ENCODE results near the gene HABP4. TPM values are rescaled to one million over a fixed set of nuclear protein-coding genes. Genes with fewer than 3 reads are reported as not detected.

Gene HABP4
- total RNA-seq, 2 donors from 2014 or later = 50.0 to 74.2 TPM

DNA sequence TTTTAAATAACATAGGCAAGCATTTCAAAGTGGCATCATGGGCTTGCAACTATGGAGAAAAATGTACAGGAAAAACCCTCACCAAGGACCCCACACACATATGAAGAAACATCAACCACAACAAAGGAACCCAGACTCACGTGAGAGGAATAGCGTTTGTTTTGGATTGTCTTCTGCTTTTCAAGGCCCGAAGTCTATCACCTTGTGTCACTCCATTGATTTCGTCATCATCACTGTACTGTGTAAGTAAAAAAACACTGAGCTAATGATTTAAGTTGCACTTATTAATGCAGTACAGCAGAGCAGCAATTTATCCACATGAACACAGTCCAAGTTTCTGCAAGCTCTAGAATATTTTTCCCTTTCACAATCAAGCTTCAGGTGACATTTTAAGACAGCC lies 72.4 kb downstream of the HABP4 start:
- H3K4me3 ChIP-seq = peak overlapping the region; percentile 42
- no peaks in the 10 kb centered on the region for H3K36me3 ChIP-seq
- no peaks in the 10 kb centered on the region for H3K9me3 ChIP-seq
- H3K27me3 ChIP-seq (replicated peaks; ENCODE audit: insufficient read depth) = no peaks in the 10 kb centered on the region
- TF ChIP-seq, protein P1, sequence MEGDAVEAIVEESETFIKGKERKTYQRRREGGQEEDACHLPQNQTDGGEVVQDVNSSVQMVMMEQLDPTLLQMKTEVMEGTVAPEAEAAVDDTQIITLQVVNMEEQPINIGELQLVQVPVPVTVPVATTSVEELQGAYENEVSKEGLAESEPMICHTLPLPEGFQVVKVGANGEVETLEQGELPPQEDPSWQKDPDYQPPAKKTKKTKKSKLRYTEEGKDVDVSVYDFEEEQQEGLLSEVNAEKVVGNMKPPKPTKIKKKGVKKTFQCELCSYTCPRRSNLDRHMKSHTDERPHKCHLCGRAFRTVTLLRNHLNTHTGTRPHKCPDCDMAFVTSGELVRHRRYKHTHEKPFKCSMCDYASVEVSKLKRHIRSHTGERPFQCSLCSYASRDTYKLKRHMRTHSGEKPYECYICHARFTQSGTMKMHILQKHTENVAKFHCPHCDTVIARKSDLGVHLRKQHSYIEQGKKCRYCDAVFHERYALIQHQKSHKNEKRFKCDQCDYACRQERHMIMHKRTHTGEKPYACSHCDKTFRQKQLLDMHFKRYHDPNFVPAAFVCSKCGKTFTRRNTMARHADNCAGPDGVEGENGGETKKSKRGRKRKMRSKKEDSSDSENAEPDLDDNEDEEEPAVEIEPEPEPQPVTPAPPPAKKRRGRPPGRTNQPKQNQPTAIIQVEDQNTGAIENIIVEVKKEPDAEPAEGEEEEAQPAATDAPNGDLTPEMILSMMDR (IDR thresholded peaks at IDR 0.05) = no peak
- DNase-seq (ENCODE audit: low spot score) = no peak
- H3K27ac ChIP-seq = peak overlapping the region; percentile 73 to 76
- no peak for ATAC-seq (ENCODE audit: insufficient number of reproducible peaks, low FRiP score, low read depth)
- H3K4me1 ChIP-seq (ENCODE audit: control insufficient read depth in 1 of 2, low read depth in 2 of 2) = peaks cover 13 to 57% of the 10 kb centered on the region in 2 donors

DNA sequence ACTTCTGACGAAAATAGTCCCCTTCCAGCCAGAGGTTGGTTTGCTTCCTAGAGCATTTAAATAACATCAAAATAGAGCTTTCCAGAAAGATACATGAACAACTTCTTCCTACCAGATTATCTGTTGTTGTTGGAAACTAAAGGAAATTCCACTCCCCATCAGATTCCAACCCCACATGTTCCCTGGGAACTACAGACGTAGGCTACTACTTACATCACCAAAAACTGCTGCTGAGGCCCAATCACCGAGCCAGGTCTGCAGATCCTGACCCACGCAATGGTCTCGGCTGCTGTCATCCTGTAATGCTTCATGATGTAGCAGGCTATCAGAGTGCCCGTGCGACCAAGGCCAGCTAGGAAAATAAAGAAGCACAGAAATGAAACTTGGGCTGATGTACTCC lies 73.4 kb downstream of the HABP4 start:
- Histone ChIP-seq H3K9me3 (no peaks in the 10 kb centered on the region), H3K4me3 (peak overlapping the region; percentile 42), H3K4me1 (ENCODE audit: control insufficient read depth in 1 of 2, low read depth in 2 of 2) (peaks cover 13 to 57% of the 10 kb centered on the region in 2 donors), H3K27me3 (replicated peaks; ENCODE audit: insufficient read depth) (no peaks in the 10 kb centered on the region), H3K36me3 (no peaks in the 10 kb centered on the region), H3K27ac (peak overlapping the region; percentile 73 to 76)
- peak; percentile 85 for ATAC-seq (ENCODE audit: insufficient number of reproducible peaks, low FRiP score, low read depth)
- DNase-seq (ENCODE audit: low spot score) = peak; percentile 60
- TF ChIP-seq, protein P1 (IDR thresholded peaks at IDR 0.05) = no peak

DNA sequence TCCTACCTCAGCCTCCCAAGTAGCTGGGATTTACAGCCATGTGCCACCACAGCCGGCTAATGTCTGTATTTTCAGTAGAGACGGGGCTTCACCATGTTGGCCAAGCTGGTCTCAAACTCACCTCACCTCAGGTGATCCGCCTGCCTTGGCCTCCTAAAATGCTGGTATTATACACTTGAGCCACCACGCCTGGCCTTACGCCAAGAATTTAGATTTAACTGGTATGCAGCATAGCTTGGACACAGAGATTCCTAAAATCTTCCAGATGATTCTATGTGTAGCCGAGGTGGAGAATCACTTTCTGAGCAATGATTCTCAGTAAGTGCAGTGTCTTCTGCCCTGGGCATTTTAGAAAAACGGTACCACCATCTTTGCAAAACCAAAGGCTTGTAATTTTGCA lies 74.1 kb downstream of the HABP4 start:
- Histone ChIP-seq H3K27ac (peak overlapping the region; percentile 73 to 76), H3K4me1 (ENCODE audit: control insufficient read depth in 1 of 2, low read depth in 2 of 2) (peaks cover 13 to 57% of the 10 kb centered on the region in 2 donors), H3K36me3 (no peaks in the 10 kb centered on the region), H3K9me3 (no peaks in the 10 kb centered on the region), H3K4me3 (peak overlapping the region; percentile 42), H3K27me3 (replicated peaks; ENCODE audit: insufficient read depth) (no peaks in the 10 kb centered on the region)
- ATAC-seq (ENCODE audit: insufficient number of reproducible peaks, low FRiP score, low read depth) = no peak
- TF ChIP-seq, protein P1 (IDR thresholded peaks at IDR 0.05) = no peak
- DNase-seq (ENCODE audit: low spot score) = no peak

DNA sequence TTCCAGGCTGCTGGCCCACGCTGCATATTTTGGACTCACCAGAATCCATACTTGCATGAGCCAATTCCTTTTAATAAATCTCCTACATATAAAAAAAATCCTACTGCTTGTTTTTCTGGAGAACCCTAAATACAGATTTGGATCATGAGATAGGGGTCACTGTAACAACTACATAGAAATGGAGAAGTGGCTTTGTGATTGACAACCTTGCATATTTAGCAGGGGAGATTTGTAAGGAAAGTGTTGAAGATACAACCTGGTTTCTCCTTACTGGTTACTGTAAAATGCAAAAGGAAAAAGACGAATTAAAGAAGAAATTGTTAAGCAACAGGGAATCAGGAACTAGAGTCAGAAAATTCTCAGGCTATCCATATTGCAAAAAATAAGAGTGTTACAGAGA lies 74.8 kb downstream of the HABP4 start:
- TF ChIP-seq, protein P1 (IDR thresholded peaks at IDR 0.05) = no peak
- no peaks in the 10 kb centered on the region for H3K36me3 ChIP-seq
- no peak overlapping the region for H3K4me3 ChIP-seq
- DNase-seq (ENCODE audit: low spot score) = no peak
- H3K4me1 ChIP-seq (ENCODE audit: control insufficient read depth in 1 of 2, low read depth in 2 of 2) = peaks cover 12 to 50% of the 10 kb centered on the region in 2 donors
- no peaks in the 10 kb centered on the region for H3K27me3 ChIP-seq (replicated peaks; ENCODE audit: insufficient read depth)
- no peak for ATAC-seq (ENCODE audit: insufficient number of reproducible peaks, low FRiP score, low read depth)
- H3K9me3 ChIP-seq = no peaks in the 10 kb centered on the region
- H3K27ac ChIP-seq = peak overlapping the region; percentile 73 to 76

DNA sequence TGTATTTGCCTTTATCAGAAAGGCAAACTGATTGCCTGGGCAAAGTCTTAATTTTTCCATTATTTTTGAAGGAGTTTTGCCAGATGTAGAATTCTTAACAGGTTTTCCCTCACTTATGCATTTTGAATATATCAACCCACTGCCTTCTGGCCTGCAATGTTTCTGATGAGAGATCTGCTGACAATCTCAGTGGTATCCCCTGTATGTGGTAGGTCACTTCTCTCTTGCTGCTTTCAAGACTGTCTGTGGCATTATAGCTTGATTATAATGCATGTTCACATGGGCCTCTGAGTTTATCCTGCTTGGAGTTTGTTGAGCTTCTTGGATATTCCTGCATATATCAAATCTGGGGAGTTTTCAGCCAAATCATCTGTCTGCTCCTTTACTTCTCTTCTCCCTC lies 82.2 kb downstream of the HABP4 start:
- DNase-seq (ENCODE audit: low spot score) (no peak), ATAC-seq (ENCODE audit: insufficient number of reproducible peaks, low FRiP score, low read depth) (no peak)
- Histone ChIP-seq H3K4me1 (ENCODE audit: control insufficient read depth in 1 of 2, low read depth in 2 of 2) (no peaks in the 10 kb centered on the region), H3K9me3 (no peaks in the 10 kb centered on the region), H3K27me3 (replicated peaks; ENCODE audit: insufficient read depth) (no peaks in the 10 kb centered on the region), H3K27ac (peak overlapping the region in 1 of 2 donors; percentile 5), H3K4me3 (no peak overlapping the region), H3K36me3 (peaks cover 19% of the 10 kb centered on the region)
- TF ChIP-seq, protein P1 (IDR thresholded peaks at IDR 0.05) = no peak

Measured in thoracic aorta (tissue), 2 donors.